ENCODE data around the gene ZNF74.

GRCh38 chr22:20430720-20431510 lies 37.0 kb downstream of the ZNF74 start:
- TF ChIP-seq CTCF (IDR thresholded peaks at IDR 0.05; ENCODE audit: low read depth, low read length) (peak; percentile 38), MYC (IDR thresholded peaks at IDR 0.05; ENCODE audit: low read depth, low read length) (no peak), POLR2A (IDR thresholded peaks at IDR 0.05; ENCODE audit: extremely low read depth, insufficient read length) (no peak)
